ENCODE results near the gene SLC14A1.

The SLC14A1 gene

DNA sequence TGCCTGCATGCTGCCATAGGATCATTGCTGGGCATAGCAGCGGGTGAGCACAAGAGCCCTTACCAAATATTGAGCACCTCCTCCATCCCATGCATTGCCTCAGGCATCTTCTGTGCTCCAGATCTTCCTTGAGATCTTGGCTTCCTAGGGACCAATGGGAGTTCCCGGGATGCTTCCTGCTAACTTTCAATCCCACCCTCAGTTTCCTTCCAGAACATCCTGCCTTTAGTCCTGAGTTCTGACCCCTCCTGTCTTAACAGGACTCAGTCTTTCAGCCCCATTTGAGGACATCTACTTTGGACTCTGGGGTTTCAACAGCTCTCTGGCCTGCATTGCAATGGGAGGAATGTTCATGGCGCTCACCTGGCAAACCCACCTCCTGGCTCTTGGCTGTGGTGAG, 15.3 kb downstream of the SLC14A1 start:
- TF ChIP-seq, protein P1, sequence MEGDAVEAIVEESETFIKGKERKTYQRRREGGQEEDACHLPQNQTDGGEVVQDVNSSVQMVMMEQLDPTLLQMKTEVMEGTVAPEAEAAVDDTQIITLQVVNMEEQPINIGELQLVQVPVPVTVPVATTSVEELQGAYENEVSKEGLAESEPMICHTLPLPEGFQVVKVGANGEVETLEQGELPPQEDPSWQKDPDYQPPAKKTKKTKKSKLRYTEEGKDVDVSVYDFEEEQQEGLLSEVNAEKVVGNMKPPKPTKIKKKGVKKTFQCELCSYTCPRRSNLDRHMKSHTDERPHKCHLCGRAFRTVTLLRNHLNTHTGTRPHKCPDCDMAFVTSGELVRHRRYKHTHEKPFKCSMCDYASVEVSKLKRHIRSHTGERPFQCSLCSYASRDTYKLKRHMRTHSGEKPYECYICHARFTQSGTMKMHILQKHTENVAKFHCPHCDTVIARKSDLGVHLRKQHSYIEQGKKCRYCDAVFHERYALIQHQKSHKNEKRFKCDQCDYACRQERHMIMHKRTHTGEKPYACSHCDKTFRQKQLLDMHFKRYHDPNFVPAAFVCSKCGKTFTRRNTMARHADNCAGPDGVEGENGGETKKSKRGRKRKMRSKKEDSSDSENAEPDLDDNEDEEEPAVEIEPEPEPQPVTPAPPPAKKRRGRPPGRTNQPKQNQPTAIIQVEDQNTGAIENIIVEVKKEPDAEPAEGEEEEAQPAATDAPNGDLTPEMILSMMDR (IDR thresholded peaks at IDR 0.05; ENCODE audit: low read depth, low read length), result no peak
- H3K9me3 ChIP-seq (ENCODE audit: severe bottlenecking), result no peaks in the 10 kb centered on the region
- DNase-seq, result no peak
- H3K27ac ChIP-seq, result no peak overlapping the region
- H3K4me3 ChIP-seq (ENCODE audit: low read depth, low read length), result no peak overlapping the region
- H3K27me3 ChIP-seq (ENCODE audit: insufficient read depth, low read depth, severe bottlenecking), result peaks cover 88% of the 10 kb centered on the region
- no peaks in the 10 kb centered on the region for H3K36me3 ChIP-seq

DNA sequence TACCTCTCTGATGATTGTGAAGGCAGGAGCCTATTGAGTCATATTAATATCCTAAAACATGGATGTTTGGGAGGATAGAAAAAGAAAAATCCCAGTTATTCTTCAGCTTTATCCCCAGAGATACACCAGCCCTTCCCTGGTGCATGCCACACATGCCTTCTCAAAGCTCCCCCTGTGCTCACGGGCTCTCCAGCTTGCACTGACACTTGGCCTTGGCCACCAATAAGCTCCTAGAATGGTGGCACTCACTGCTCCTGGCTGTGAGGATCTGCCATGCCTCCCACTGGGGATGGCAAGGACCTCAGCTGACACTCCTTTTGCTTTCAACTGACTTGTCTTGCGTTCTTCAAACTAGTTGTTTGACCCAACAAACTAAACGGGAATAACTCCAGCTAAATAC, 15.9 kb downstream of the SLC14A1 start:
- Histone ChIP-seq H3K36me3 (no peaks in the 10 kb centered on the region), H3K4me3 (ENCODE audit: low read depth, low read length) (no peak overlapping the region), H3K27ac (no peak overlapping the region), H3K27me3 (ENCODE audit: insufficient read depth, low read depth, severe bottlenecking) (peaks cover 91% of the 10 kb centered on the region), H3K9me3 (ENCODE audit: severe bottlenecking) (no peaks in the 10 kb centered on the region)
- TF ChIP-seq, protein P1 (IDR thresholded peaks at IDR 0.05; ENCODE audit: low read depth, low read length), result no peak
- DNase-seq, result no peak

- DNase-seq, result no peak
- TF ChIP-seq, protein P1 (IDR thresholded peaks at IDR 0.05; ENCODE audit: low read depth, low read length), result no peak
- Histone ChIP-seq H3K4me3 (ENCODE audit: low read depth, low read length) (no peak overlapping the region), H3K27ac (no peak overlapping the region), H3K36me3 (no peaks in the 10 kb centered on the region), H3K27me3 (ENCODE audit: insufficient read depth, low read depth, severe bottlenecking) (peaks cover 91% of the 10 kb centered on the region), H3K9me3 (ENCODE audit: severe bottlenecking) (no peaks in the 10 kb centered on the region)
Measured at GRCh38 chr18:45741056-45741455, 17.1 kb downstream of the SLC14A1 start.

GRCh38 chr18:45745817-45746461, 22.0 kb downstream of the SLC14A1 start:
- TF ChIP-seq, protein P1 (IDR thresholded peaks at IDR 0.05; ENCODE audit: low read depth, low read length), result no peak
- H3K36me3 ChIP-seq, result no peaks in the 10 kb centered on the region
- no peaks in the 10 kb centered on the region for H3K9me3 ChIP-seq (ENCODE audit: severe bottlenecking)
- no peak overlapping the region for H3K27ac ChIP-seq
- DNase-seq, result no peak
- H3K4me3 ChIP-seq (ENCODE audit: low read depth, low read length), result no peak overlapping the region
- peaks cover 90% of the 10 kb centered on the region for H3K27me3 ChIP-seq (ENCODE audit: insufficient read depth, low read depth, severe bottlenecking)

DNA sequence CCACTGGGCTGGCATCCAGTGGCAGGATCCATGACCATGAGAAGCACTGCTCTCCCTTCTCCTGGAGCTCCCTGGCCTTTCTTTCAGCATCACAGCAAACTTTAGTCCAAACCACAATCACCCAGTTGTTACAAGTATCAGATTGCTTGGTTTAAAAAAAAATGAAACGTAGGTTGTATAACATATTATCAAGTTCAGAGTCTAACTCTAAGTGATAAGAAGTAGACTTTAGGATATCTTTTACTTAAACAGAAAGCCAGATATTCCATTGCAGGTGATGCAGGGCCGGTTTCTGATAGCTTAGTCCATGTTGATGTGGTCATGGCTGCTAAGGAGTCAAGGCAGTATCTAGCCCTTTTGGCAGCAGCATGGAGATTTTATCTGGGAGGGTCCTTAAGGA, 24.5 kb downstream of the SLC14A1 start:
- H3K27me3 ChIP-seq (ENCODE audit: insufficient read depth, low read depth, severe bottlenecking), result peaks cover 86% of the 10 kb centered on the region

More for the DNA sequence above, 24.5 kb downstream of the SLC14A1 start:
- H3K4me3 ChIP-seq (ENCODE audit: low read depth, low read length), result no peak overlapping the region
- H3K27ac ChIP-seq, result no peak overlapping the region
- TF ChIP-seq, protein P1 (IDR thresholded peaks at IDR 0.05; ENCODE audit: low read depth, low read length), result no peak
- no peak for DNase-seq
- H3K36me3 ChIP-seq, result no peaks in the 10 kb centered on the region
- no peaks in the 10 kb centered on the region for H3K9me3 ChIP-seq (ENCODE audit: severe bottlenecking)

Measured in WERI-Rb-1 (cell line).